B cell (primary cell): ENCODE results near the gene ETV6. TPM values are rescaled to one million over a fixed set of nuclear protein-coding genes. Genes with fewer than 3 reads are reported as not detected.

Experiments used
- ATAC-seq: fragments of 200-7000 bp; cut with Tn5 transposase; one replicate; pipeline ENCODE4 v1.10.0; 2021; ENCODE audit warnings: low read depth, mild to moderate bottlenecking, moderate number of reproducible peaks, moderate library complexity
- CTCF ChIA-PET: fragments of 350-600 bp; sonication (Branson Sonifier 250); formaldehyde crosslinking; loops from one replicate; lab custom pipeline; 2021; ENCODE audit warnings: antibody characterized with exemption, inconsistent platforms; lab: Charles Lee
- POLR2A ChIA-PET: fragments of 350-600 bp; sonication (Branson Sonifier 250); formaldehyde crosslinking; loops from one replicate; lab custom pipeline; 2021; ENCODE audit warnings: antibody characterized with exemption; lab: Charles Lee
- DNase-seq: peaks from one replicate; pipeline ENCODE4 v3.0.0; 2013
- H2AFZ ChIP-seq: 2 replicates; pipeline ENCODE4 v1.6.1; 2012; ENCODE audit warnings: mild to moderate bottlenecking, low read depth, low read length; ENCODE audit not compliant: insufficient read depth, poor library complexity, severe bottlenecking
- H3K27ac ChIP-seq, 2 donors: 1 replicate in 1 of 2; 2 replicates in 1 of 2; pipeline ENCODE4 v1.5.1; 2012 to 2013; ENCODE audit warnings: low read length in 2 of 2, mild to moderate bottlenecking in 2 of 2, moderate library complexity in 1 of 2
- H3K27me3 ChIP-seq, 4 experiments: fragments of 200-600 bp in 1 of 4; sonication (generic) in 1 of 4; replicated peaks in 1 of 4; 1 replicate in 2 of 4; 2 replicates in 2 of 4; pipeline versions ENCODE4 v1.6.1 to v1.7.0; 2013 to 2016; ENCODE audit warnings: low read length in 3 of 4, mild to moderate bottlenecking in 2 of 4, mixed read lengths in 1 of 4, moderate library complexity in 1 of 4; ENCODE audit not compliant: insufficient read depth in 4 of 4, control insufficient read depth in 3 of 4; ENCODE audit errors: control extremely low read depth in 1 of 4
- H3K36me3 ChIP-seq, 2 experiments: replicated peaks in 1 of 2; 1 replicate in 1 of 2; 2 replicates in 1 of 2; pipeline versions ENCODE4 v1.6.1 to v1.7.1; 2013; ENCODE audit warnings: low read length in 1 of 2; ENCODE audit not compliant: insufficient read depth in 2 of 2, control insufficient read depth in 1 of 2; ENCODE audit errors: control extremely low read depth in 1 of 2, extremely low read depth in 1 of 2
- H3K4me1 ChIP-seq, 2 donors: fragments of 200-600 bp in 1 of 2; sonication (generic) in 1 of 2; 1 replicate in 1 of 2; 2 replicates in 1 of 2; pipeline versions ENCODE4 v1.5.1 to v1.6.1; 2013 to 2017; ENCODE audit warnings: low read length in 2 of 2; ENCODE audit not compliant: control insufficient read depth in 2 of 2, insufficient read depth in 2 of 2
- H3K4me2 ChIP-seq: replicated peaks from 2 replicates; pipeline ENCODE3; 2012; ENCODE audit warnings: mild to moderate bottlenecking, low read depth, low read length; ENCODE audit not compliant: poor library complexity, severe bottlenecking
- H3K4me3 ChIP-seq, 5 experiments: fragments of 200-600 bp in 1 of 5; sonication (generic) in 1 of 5; 1 replicate in 3 of 5; 2 replicates in 2 of 5; pipeline versions ENCODE4 v1.5.1 to v1.7.0; 2011 to 2016; ENCODE audit warnings: low read length in 4 of 5, mild to moderate bottlenecking in 4 of 5, low read depth in 2 of 5, control low read depth in 1 of 5, moderate library complexity in 1 of 5; ENCODE audit not compliant: insufficient read depth in 1 of 5; ENCODE audit errors: control extremely low read depth in 1 of 5, extremely low read depth in 1 of 5
- H3K79me2 ChIP-seq: fragments of 200-600 bp; sonication (generic); one replicate; pipeline ENCODE4 v1.6.0; 2016; ENCODE audit warnings: low read length; ENCODE audit not compliant: control insufficient read depth, insufficient read depth
- H3K9ac ChIP-seq: fragments of 200-600 bp; sonication (generic); 2 replicates; pipeline ENCODE4 v1.6.1; 2017; ENCODE audit warnings: mild to moderate bottlenecking, low read length, moderate library complexity
- H3K9me3 ChIP-seq, 3 donors: one replicate each; pipeline versions ENCODE4 v1.6.1 to v1.7.1; 2013; ENCODE audit warnings: low read length in 2 of 3; ENCODE audit not compliant: control insufficient read depth in 2 of 3, insufficient read depth in 1 of 3; ENCODE audit errors: control extremely low read depth in 1 of 3
- H4K20me1 ChIP-seq: 2 replicates; pipeline ENCODE4 v1.6.0; 2012; ENCODE audit warnings: mild to moderate bottlenecking, low read length; ENCODE audit not compliant: insufficient read depth, control insufficient read depth, poor library complexity, severe bottlenecking
- H3K27ac Mint-ChIP-seq: one replicate; pipeline ENCODE4 v1.8.0; 2021; ENCODE audit warnings: mixed read lengths
- H3K27me3 Mint-ChIP-seq: one replicate; pipeline ENCODE4 v1.8.0; 2021; ENCODE audit warnings: mixed read lengths
- H3K4me1 Mint-ChIP-seq: one replicate; pipeline ENCODE4 v1.8.0; 2021; ENCODE audit warnings: mixed read lengths
- H3K4me3 Mint-ChIP-seq: one replicate; pipeline ENCODE4 v1.8.0; 2021; ENCODE audit warnings: mixed read lengths
- H3K9me3 Mint-ChIP-seq: one replicate; pipeline ENCODE4 v1.8.0; 2022; ENCODE audit warnings: mixed read lengths; ENCODE audit not compliant: insufficient read depth
- CTCF ChIP-seq: fragments of 200-600 bp; IDR thresholded peaks from one replicate; pipeline ENCODE4 v1.8.0; 2022; ENCODE audit warnings: antibody characterized with exemption, mild to moderate bottlenecking
- EZH2 ChIP-seq: IDR thresholded peaks from 2 replicates; pipeline ENCODE4 v1.6.1; 2012; ENCODE audit warnings: borderline replicate concordance, low read depth, mild to moderate bottlenecking, moderate library complexity, low read length; ENCODE audit not compliant: insufficient read depth, poor library complexity, severe bottlenecking
- WGBS: methylation state at CpG from one replicate; pipeline ENCODE4 v1.1.5; 2013; ENCODE audit warnings: missing lambda C conversion rate; ENCODE audit not compliant: insufficient coverage; 5-methylcytosine and 5-hydroxymethylcytosine counted together
- intact Hi-C: fragments of 100-400 bp; cut with micrococcal nuclease; formaldehyde crosslinking; loops from one replicate; pipeline ENCODE4 v1.10.0; 2022
- polyA plus RNA-seq: library from polyadenylated mRNA; depleted of rRNA; stranded (reverse); fragments of >200 nt; gene quantifications from 2 replicates; pipeline ENCODE4 v1.2.3, GENCODE V29; 2012
- total RNA-seq, 2 donors: library from RNA; stranded (reverse); fragments of 120-200 nt in 1 of 2; gene quantifications; 1 replicate in 1 of 2; 2 replicates in 1 of 2; pipeline versions ENCODE4 v1.2.3 to v1.2.4, GENCODE V29; 2013 to 2022

Gene ETV6
- total and polyA plus RNA-seq, 2 donors (not counting 1 experiment from before 2014, with no cell fraction given) = 17.4 to 123 TPM

GRCh38 chr12:11863988-11864387 is 214.5 kb downstream of the ETV6 start:
- H3K9me3 ChIP-seq = peaks cover 0 to 10% (median 5%) of the 10 kb centered on the region in 3 donors
- Mint-ChIP-seq H3K27ac (no peak overlapping the region), H3K4me3 (no peak overlapping the region), H3K9me3 (peaks cover 5% of the 10 kb centered on the region), H3K4me1 (peaks cover 5% of the 10 kb centered on the region), H3K27me3 (no peaks in the 10 kb centered on the region)
- no peak overlapping the region for H3K4me3 ChIP-seq
- ChIA-PET CTCF (interaction anchor here (0.7 kb wide), 1 partner anchor 22 kb away, joined by 4 read pairs; no protein-coding TSS in a partner anchor), POLR2A (no interaction called here)
- no peak overlapping the region for H3K27ac ChIP-seq
- H3K9ac ChIP-seq = no peak overlapping the region
- no peak overlapping the region for H3K4me2 ChIP-seq
- WGBS = 100% methylated on average over 1 of the region's 3 CpGs
- peaks cover 19% of the 10 kb centered on the region for H3K79me2 ChIP-seq
- DNase-seq = no peak
- intact Hi-C loops = no loop called here
- no peak for ATAC-seq
- TF ChIP-seq EZH2 (no peak), CTCF (no peak)
- H4K20me1 ChIP-seq = no peaks in the 10 kb centered on the region
- no peak overlapping the region for H2AFZ ChIP-seq
- H3K36me3 ChIP-seq = peaks cover 14 to 39% of the 10 kb centered on the region in 2 experiments
- H3K4me1 ChIP-seq = no peaks in the 10 kb centered on the region
- no peaks in the 10 kb centered on the region for H3K27me3 ChIP-seq

DNA sequence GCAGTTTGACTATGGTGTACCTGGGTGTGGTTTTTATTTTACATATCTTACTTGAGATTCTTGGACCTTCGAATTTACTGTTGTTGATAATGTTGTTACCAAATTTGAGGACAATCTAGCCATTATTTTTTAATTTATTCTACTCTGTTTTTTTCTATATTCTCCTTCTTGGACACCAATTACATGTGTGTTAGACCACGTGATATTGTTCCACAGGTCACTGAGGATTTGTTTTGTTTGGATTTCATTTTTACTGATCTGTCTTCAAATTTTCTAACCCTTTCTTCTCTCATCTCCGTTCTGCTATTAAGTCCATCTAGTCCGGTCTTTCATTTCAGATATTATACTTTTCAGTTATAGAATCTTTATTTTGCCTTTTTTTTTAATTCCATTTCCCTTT is 216.3 kb downstream of the ETV6 start:
- no peak for TF ChIP-seq CTCF
- no peak for TF ChIP-seq EZH2
- H3K27me3 ChIP-seq = no peaks in the 10 kb centered on the region
- intact Hi-C loops = no loop called here
- H3K27ac ChIP-seq = no peak overlapping the region
- Mint-ChIP-seq H3K4me1 (peaks cover 3% of the 10 kb centered on the region), H3K9me3 (peaks cover 5% of the 10 kb centered on the region), H3K27ac (no peak overlapping the region), H3K4me3 (no peak overlapping the region), H3K27me3 (no peaks in the 10 kb centered on the region)
- H4K20me1 ChIP-seq = no peaks in the 10 kb centered on the region
- H2AFZ ChIP-seq = no peak overlapping the region
- H3K36me3 ChIP-seq = peaks cover 17 to 54% of the 10 kb centered on the region in 2 experiments
- ChIA-PET CTCF (no interaction called here), POLR2A (no interaction called here)
- H3K79me2 ChIP-seq = peaks cover 22% of the 10 kb centered on the region
- WGBS = no CpG with 5 or more reads among the region's 4 CpGs
- no peak overlapping the region for H3K9ac ChIP-seq
- H3K9me3 ChIP-seq = peaks cover 0 to 10% (median 5%) of the 10 kb centered on the region in 3 donors
- ATAC-seq (no peak), DNase-seq (no peak)
- no peak overlapping the region for H3K4me3 ChIP-seq
- no peaks in the 10 kb centered on the region for H3K4me1 ChIP-seq
- H3K4me2 ChIP-seq = no peak overlapping the region
